Karpas-422 (cell line): ENCODE results near the gene C1GALT1. TPM values are rescaled to one million over a fixed set of nuclear protein-coding genes. Genes with fewer than 3 reads are reported as not detected.
"Not testable (repeated sequence)": the region's sequence is repeated elsewhere in the genome, so short reads cannot be mapped to it uniquely, and the experiment has no call there.

ENCODE experiments used
- DNase-seq: peaks from one replicate; pipeline ENCODE4 v3.0.0-alpha.2; 2015
- H2AFZ ChIP-seq: fragments of 200-600 bp; sonication (generic); 2 replicates; pipeline ENCODE4 v1.6.1; 2014; ENCODE audit warnings: antibody characterized with exemption, low read length, mixed read lengths
- H3K27ac ChIP-seq: fragments of 200-600 bp; sonication (generic); 2 replicates; pipeline ENCODE4 v1.5.1; 2014; ENCODE audit warnings: mild to moderate bottlenecking, low read length, moderate library complexity
- H3K27me3 ChIP-seq: fragments of 200-600 bp; sonication (generic); 2 replicates; pipeline ENCODE4 v1.6.1; 2014; ENCODE audit warnings: low read length, mixed read lengths
- H3K36me3 ChIP-seq: fragments of 200-600 bp; sonication (generic); 2 replicates; pipeline ENCODE4 v1.6.1; 2014; ENCODE audit warnings: low read length, mixed read lengths; ENCODE audit not compliant: insufficient read depth
- H3K4me1 ChIP-seq: fragments of 200-600 bp; sonication (generic); 2 replicates; pipeline ENCODE4 v1.6.1; 2014; ENCODE audit warnings: mild to moderate bottlenecking, low read length, mixed read lengths
- H3K4me2 ChIP-seq: fragments of 200-600 bp; sonication (generic); 2 replicates; pipeline ENCODE4 v1.6.1; 2014; ENCODE audit warnings: low read length, low read depth, mild to moderate bottlenecking; ENCODE audit not compliant: poor library complexity, severe bottlenecking
- H3K4me3 ChIP-seq: fragments of 200-600 bp; sonication (generic); 2 replicates; pipeline ENCODE4 v1.5.1; 2014; ENCODE audit warnings: mild to moderate bottlenecking, antibody characterized with exemption, low read length, mixed read lengths
- H3K79me2 ChIP-seq: fragments of 200-600 bp; sonication (generic); 2 replicates; pipeline ENCODE4 v1.6.1; 2014; ENCODE audit warnings: mild to moderate bottlenecking, low read length, mixed read lengths
- H3K9ac ChIP-seq: fragments of 200-600 bp; sonication (generic); 2 replicates; pipeline ENCODE4 v1.6.0; 2014; ENCODE audit warnings: low read length
- H3K9me2 ChIP-seq: fragments of 200-600 bp; sonication (generic), shearing (Covaris generic); replicated peaks from 2 replicates; pipeline ENCODE4 v1.6.0; 2014; ENCODE audit warnings: mild to moderate bottlenecking, low read length, moderate library complexity; ENCODE audit not compliant: insufficient read depth
- H3K9me3 ChIP-seq: fragments of 300-700, 200-600 bp; sonication (generic); 2 replicates; pipeline ENCODE4 v1.6.1; 2014; ENCODE audit warnings: low read length, mixed read lengths
- H4K20me1 ChIP-seq: fragments of 200-600 bp; sonication (generic); 2 replicates; pipeline ENCODE4 v1.6.1; 2014; ENCODE audit warnings: mild to moderate bottlenecking, antibody characterized with exemption, low read length, low read depth; ENCODE audit not compliant: insufficient read depth
- total RNA-seq: library from RNA; depleted of rRNA; stranded (reverse); fragments of >200 nt; shearing (Covaris generic); gene quantifications from 2 replicates; pipeline ENCODE4 v1.2.3, GENCODE V29; 2014; ENCODE audit warnings: low replicate concordance

Gene C1GALT1
- total RNA-seq, 1 experiment from 2014 or later = 36.7 TPM

- Histone ChIP-seq H4K20me1 (no peaks in the 10 kb centered on the region), H3K27me3 (no peaks in the 10 kb centered on the region), H3K9me2 (no peaks in the 10 kb centered on the region), H3K4me3 (no peak overlapping the region), H3K36me3 (no peaks in the 10 kb centered on the region), H3K9ac (no peak overlapping the region), H3K9me3 (no peaks in the 10 kb centered on the region), H2AFZ (no peak overlapping the region), H3K79me2 (no peaks in the 10 kb centered on the region), H3K4me1 (no peaks in the 10 kb centered on the region), H3K4me2 (no peak overlapping the region), H3K27ac (no peak overlapping the region)
- peak; percentile 17 for DNase-seq
Measured at GRCh38 chr7:7146837-7147236, 35.5 kb upstream of the C1GALT1 start.

- Histone ChIP-seq H3K9me2 (no peaks in the 10 kb centered on the region), H3K27ac (no peak overlapping the region), H3K4me3 (no peak overlapping the region), H3K79me2 (no peaks in the 10 kb centered on the region), H4K20me1 (no peaks in the 10 kb centered on the region), H3K9ac (no peak overlapping the region), H3K4me2 (no peak overlapping the region), H3K27me3 (no peaks in the 10 kb centered on the region), H3K36me3 (no peaks in the 10 kb centered on the region), H3K9me3 (no peaks in the 10 kb centered on the region), H3K4me1 (no peaks in the 10 kb centered on the region), H2AFZ (no peak overlapping the region)
- DNase-seq = peak; percentile 11
Measured at GRCh38 chr7:7148798-7149481, 33.4 kb upstream of the C1GALT1 start.

GRCh38 chr7:7151285-7151684, 31.1 kb upstream of the C1GALT1 start:
- Histone ChIP-seq H3K4me1 (no peaks in the 10 kb centered on the region), H3K27me3 (no peaks in the 10 kb centered on the region), H3K4me3 (no peak overlapping the region), H3K36me3 (no peaks in the 10 kb centered on the region), H3K9ac (no peak overlapping the region), H3K4me2 (no peak overlapping the region), H3K9me3 (no peaks in the 10 kb centered on the region), H2AFZ (no peak overlapping the region), H3K27ac (no peak overlapping the region), H3K79me2 (no peaks in the 10 kb centered on the region), H4K20me1 (no peaks in the 10 kb centered on the region), H3K9me2 (no peaks in the 10 kb centered on the region)
- DNase-seq = no peak

- Histone ChIP-seq H3K9ac (no peak overlapping the region), H3K27me3 (no peaks in the 10 kb centered on the region), H3K79me2 (no peaks in the 10 kb centered on the region), H3K4me3 (no peak overlapping the region), H2AFZ (no peak overlapping the region), H3K9me2 (no peaks in the 10 kb centered on the region), H4K20me1 (no peaks in the 10 kb centered on the region), H3K4me2 (no peak overlapping the region), H3K27ac (no peak overlapping the region), H3K4me1 (no peaks in the 10 kb centered on the region), H3K36me3 (no peaks in the 10 kb centered on the region), H3K9me3 (no peaks in the 10 kb centered on the region)
- DNase-seq = peak; percentile 25
Measured at GRCh38 chr7:7151865-7152264, 30.5 kb upstream of the C1GALT1 start.

- H2AFZ ChIP-seq = no peak overlapping the region
- H3K27ac ChIP-seq = no peak overlapping the region
- no peaks in the 10 kb centered on the region for H3K4me1 ChIP-seq
- no peaks in the 10 kb centered on the region for H3K79me2 ChIP-seq
- peak; percentile 9 for DNase-seq
- H3K9me3 ChIP-seq = no peaks in the 10 kb centered on the region
- no peaks in the 10 kb centered on the region for H3K27me3 ChIP-seq
- H3K9me2 ChIP-seq = no peaks in the 10 kb centered on the region
- H4K20me1 ChIP-seq = no peaks in the 10 kb centered on the region
- H3K9ac ChIP-seq = no peak overlapping the region
- H3K36me3 ChIP-seq = no peaks in the 10 kb centered on the region
- no peak overlapping the region for H3K4me2 ChIP-seq
- no peak overlapping the region for H3K4me3 ChIP-seq
Measured at GRCh38 chr7:7152315-7152714, 30.0 kb upstream of the C1GALT1 start.

- not testable (repeated sequence) for H3K4me2 ChIP-seq, H3K9ac ChIP-seq, H3K36me3 ChIP-seq, H3K79me2 ChIP-seq, H3K9me3 ChIP-seq, H4K20me1 ChIP-seq, H3K4me1 ChIP-seq, H2AFZ ChIP-seq, H3K9me2 ChIP-seq, H3K27me3 ChIP-seq, H3K4me3 ChIP-seq, H3K27ac ChIP-seq
- peak; percentile 20 for DNase-seq
Measured at GRCh38 chr7:7154355-7154754, 28.0 kb upstream of the C1GALT1 start.

GRCh38 chr7:7156663-7157062, 25.7 kb upstream of the C1GALT1 start:
- H3K9me3 ChIP-seq = no peaks in the 10 kb centered on the region
- DNase-seq = peak; percentile 11
- no peaks in the 10 kb centered on the region for H3K36me3 ChIP-seq
- H3K4me1 ChIP-seq = peaks cover 15% of the 10 kb centered on the region
- no peaks in the 10 kb centered on the region for H4K20me1 ChIP-seq
- no peak overlapping the region for H3K4me3 ChIP-seq
- H3K27ac ChIP-seq = no peak overlapping the region
- no peak overlapping the region for H3K4me2 ChIP-seq
- H3K9me2 ChIP-seq = no peaks in the 10 kb centered on the region
- H2AFZ ChIP-seq = no peak overlapping the region
- H3K9ac ChIP-seq = no peak overlapping the region
- no peaks in the 10 kb centered on the region for H3K79me2 ChIP-seq
- H3K27me3 ChIP-seq = no peaks in the 10 kb centered on the region

- Histone ChIP-seq H3K9me2 (no peaks in the 10 kb centered on the region), H3K4me3 (no peak overlapping the region), H3K9ac (no peak overlapping the region), H3K9me3 (no peaks in the 10 kb centered on the region), H3K4me1 (peaks cover 15% of the 10 kb centered on the region), H4K20me1 (no peaks in the 10 kb centered on the region), H3K79me2 (no peaks in the 10 kb centered on the region), H3K27me3 (no peaks in the 10 kb centered on the region), H2AFZ (peak overlapping the region; percentile 41; the same call in 1 of the 2 replicates), H3K4me2 (no peak overlapping the region), H3K36me3 (no peaks in the 10 kb centered on the region), H3K27ac (no peak overlapping the region)
- DNase-seq = peak; percentile 33
Measured at GRCh38 chr7:7157177-7157886, 25.0 kb upstream of the C1GALT1 start.
